Measurements from ENCODE around the gene EPS8L3.

DNA sequence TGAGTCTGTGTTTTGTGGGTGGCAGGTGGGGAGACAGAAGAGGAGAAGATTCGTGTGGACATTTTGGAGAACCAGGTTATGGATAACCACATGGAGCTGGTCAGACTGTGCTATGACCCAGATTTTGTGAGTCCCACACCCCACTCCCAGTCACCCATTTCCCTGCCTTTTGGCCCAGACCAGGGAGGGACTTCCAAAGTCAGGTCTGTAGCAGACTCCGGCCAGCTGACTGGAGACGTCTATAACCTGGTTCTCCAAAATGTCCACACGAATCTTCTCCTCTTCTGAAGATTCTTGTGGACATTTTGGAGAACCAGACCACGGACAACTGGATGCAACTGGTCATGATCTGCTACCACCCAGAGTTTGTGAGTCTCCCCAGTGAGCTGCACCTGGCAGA is 50.1 kb downstream of the EPS8L3 start:
- no peak for TF ChIP-seq POLR2A (IDR thresholded peaks at IDR 0.05)
- TF ChIP-seq, protein P1, sequence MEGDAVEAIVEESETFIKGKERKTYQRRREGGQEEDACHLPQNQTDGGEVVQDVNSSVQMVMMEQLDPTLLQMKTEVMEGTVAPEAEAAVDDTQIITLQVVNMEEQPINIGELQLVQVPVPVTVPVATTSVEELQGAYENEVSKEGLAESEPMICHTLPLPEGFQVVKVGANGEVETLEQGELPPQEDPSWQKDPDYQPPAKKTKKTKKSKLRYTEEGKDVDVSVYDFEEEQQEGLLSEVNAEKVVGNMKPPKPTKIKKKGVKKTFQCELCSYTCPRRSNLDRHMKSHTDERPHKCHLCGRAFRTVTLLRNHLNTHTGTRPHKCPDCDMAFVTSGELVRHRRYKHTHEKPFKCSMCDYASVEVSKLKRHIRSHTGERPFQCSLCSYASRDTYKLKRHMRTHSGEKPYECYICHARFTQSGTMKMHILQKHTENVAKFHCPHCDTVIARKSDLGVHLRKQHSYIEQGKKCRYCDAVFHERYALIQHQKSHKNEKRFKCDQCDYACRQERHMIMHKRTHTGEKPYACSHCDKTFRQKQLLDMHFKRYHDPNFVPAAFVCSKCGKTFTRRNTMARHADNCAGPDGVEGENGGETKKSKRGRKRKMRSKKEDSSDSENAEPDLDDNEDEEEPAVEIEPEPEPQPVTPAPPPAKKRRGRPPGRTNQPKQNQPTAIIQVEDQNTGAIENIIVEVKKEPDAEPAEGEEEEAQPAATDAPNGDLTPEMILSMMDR (IDR thresholded peaks at IDR 0.05 in 4 of 5, conservative IDR thresholded peaks at IDR 0.05 in 1 of 5) = no peak
